ENCODE measurements around the gene MRGPRG.

- TF ChIP-seq EP300 (IDR thresholded peaks at IDR 0.05) (no peak), CTCF (IDR thresholded peaks at IDR 0.05) (no peak), POLR2A (IDR thresholded peaks at IDR 0.05) (no peak)
Measured at GRCh38 chr11:3177931-3178330, 40.7 kb downstream of the MRGPRG start.
